Gastroesophageal sphincter (tissue), 4 donors: Measurements from ENCODE around the gene CCRL2. TPM values are rescaled to one million over a fixed set of nuclear protein-coding genes. Genes with fewer than 3 reads are reported as not detected.

Experiments
- ATAC-seq: fragments of 150-250 bp; one replicate; pipeline ENCODE4 v1.9.1; 2016; ENCODE audit warnings: mild to moderate bottlenecking, moderate library complexity
- H3K27ac ChIP-seq, 4 donors: fragments of 200-600 bp; sonication (generic) in 3 of 4; 1 replicate in 3 of 4; 2 replicates in 1 of 4; pipeline ENCODE4 v1.5.1; 2016 to 2019
- H3K27me3 ChIP-seq: fragments of 200-600 bp; sonication (generic); one replicate; pipeline ENCODE4 v1.5.1; 2019
- H3K36me3 ChIP-seq, 2 donors: fragments of 200-600 bp; sonication (generic); one replicate each; pipeline ENCODE4 v1.5.1; 2019; ENCODE audit warnings: control low read depth in 1 of 2
- H3K4me1 ChIP-seq, 3 donors: fragments of 200-600 bp; sonication (generic); 1 replicate in 2 of 3; 2 replicates in 1 of 3; pipeline ENCODE4 v1.5.1; 2016 to 2019; ENCODE audit warnings: control low read depth in 2 of 3
- H3K4me3 ChIP-seq, 2 donors: fragments of 200-600 bp; sonication (generic); one replicate each; pipeline ENCODE4 v1.5.1; 2019; ENCODE audit warnings: mild to moderate bottlenecking in 1 of 2, moderate library complexity in 1 of 2
- H3K9me3 ChIP-seq, 3 donors: fragments of 200-600 bp; sonication (generic); one replicate each; pipeline ENCODE4 v1.5.1; 2017 to 2019; ENCODE audit warnings: control low read depth in 2 of 3
- CTCF ChIP-seq, 4 experiments: fragments of 200-600 bp in 2 of 4; fragments of 450-650 bp in 2 of 4; sonication (generic) in 1 of 4; IDR thresholded peaks; one replicate each; pipeline ENCODE4 v1.5.1; 2017 to 2019; ENCODE audit warnings: antibody characterized with exemption in 4 of 4, mild to moderate bottlenecking in 2 of 4, moderate library complexity in 2 of 4
- EP300 ChIP-seq: sonication (generic); formaldehyde crosslinking; IDR thresholded peaks from one replicate; pipeline ENCODE4 v1.6.1; 2017; ENCODE audit warnings: antibody characterized with exemption, mild to moderate bottlenecking
- POLR2A ChIP-seq, 2 donors: fragments of 450-650 bp; IDR thresholded peaks; one replicate each; pipeline ENCODE4 v1.6.1; 2017; ENCODE audit warnings: antibody characterized with exemption in 2 of 2, mild to moderate bottlenecking in 2 of 2, moderate library complexity in 1 of 2
- POLR2AphosphoS5 ChIP-seq: sonication (generic); formaldehyde crosslinking; IDR thresholded peaks from one replicate; pipeline ENCODE4 v1.6.1; 2017; ENCODE audit warnings: antibody characterized with exemption
- WGBS, 2 donors: methylation state at CpG; one replicate each; pipeline ENCODE4 v1.1.5; 2018; ENCODE audit warnings: low coverage in 1 of 2; 5-methylcytosine and 5-hydroxymethylcytosine counted together
- total RNA-seq, 4 donors: library from RNA; depleted of rRNA; stranded (reverse); fragments of >200 nt; gene quantifications; one replicate each; pipeline ENCODE4 v1.1.0, GENCODE V29; 2016

The CCRL2 gene
- total RNA-seq, 4 donors from 2014 or later: 0.89 to 15.8 (median 1.9) TPM

GRCh38 chr3:46411271-46411670, 4.2 kb downstream of the CCRL2 start:
- Histone ChIP-seq H3K4me1 (peaks cover 0 to 5% (median 0%) of the 10 kb centered on the region in 3 donors), H3K27ac (no peak overlapping the region), H3K4me3 (no peak overlapping the region), H3K36me3 (no peaks in the 10 kb centered on the region), H3K27me3 (peaks cover 18% of the 10 kb centered on the region), H3K9me3 (no peaks in the 10 kb centered on the region)
- no peak for ATAC-seq
- 85 to 100% methylated on average over 2 of the region's 2 CpGs for WGBS, 2 donors
- TF ChIP-seq POLR2A (IDR thresholded peaks at IDR 0.05) (no peak), POLR2AphosphoS5 (no peak), EP300 (no peak), CTCF (IDR thresholded peaks at IDR 0.05) (no peak)

- Histone ChIP-seq H3K4me3 (no peak overlapping the region), H3K4me1 (no peaks in the 10 kb centered on the region), H3K27ac (no peak overlapping the region), H3K27me3 (peaks cover 5% of the 10 kb centered on the region), H3K9me3 (no peaks in the 10 kb centered on the region), H3K36me3 (no peaks in the 10 kb centered on the region)
- ATAC-seq: no peak
- 48 to 56% methylated on average over 2 to 3 of the region's 3 CpGs for WGBS, 2 donors
- TF ChIP-seq POLR2A (IDR thresholded peaks at IDR 0.05): no peak
- no peak for TF ChIP-seq CTCF (IDR thresholded peaks at IDR 0.05)
- TF ChIP-seq POLR2AphosphoS5: no peak
- no peak for TF ChIP-seq EP300
Observed at GRCh38 chr3:46412786-46413298, 5.8 kb downstream of the CCRL2 start.

GRCh38 chr3:46413951-46414350, 6.9 kb downstream of the CCRL2 start:
- TF ChIP-seq CTCF (IDR thresholded peaks at IDR 0.05): no peak
- no peak for TF ChIP-seq POLR2AphosphoS5
- no peak for TF ChIP-seq EP300
- no peak for TF ChIP-seq POLR2A (IDR thresholded peaks at IDR 0.05)
- no peaks in the 10 kb centered on the region for H3K9me3 ChIP-seq
- no peak overlapping the region for H3K27ac ChIP-seq
- H3K36me3 ChIP-seq: no peaks in the 10 kb centered on the region
- H3K4me3 ChIP-seq: no peak overlapping the region
- no peaks in the 10 kb centered on the region for H3K4me1 ChIP-seq
- 63 to 81% methylated on average over 3 to 4 of the region's 5 CpGs for whole genome bisulfite sequencing, 2 donors
- peaks cover 5% of the 10 kb centered on the region for H3K27me3 ChIP-seq
- no peak for ATAC-seq

- ATAC-seq: no peak
- no peaks in the 10 kb centered on the region for H3K36me3 ChIP-seq
- TF ChIP-seq POLR2AphosphoS5 (no peak), EP300 (no peak), POLR2A (IDR thresholded peaks at IDR 0.05) (no peak), CTCF (IDR thresholded peaks at IDR 0.05) (no peak)
- WGBS, 2 donors: 76 to 100% methylated on average over 1 to 4 of the region's 4 CpGs
- no peak overlapping the region for H3K4me3 ChIP-seq
- no peak overlapping the region for H3K27ac ChIP-seq
- H3K27me3 ChIP-seq: peaks cover 5% of the 10 kb centered on the region
- no peaks in the 10 kb centered on the region for H3K4me1 ChIP-seq
- no peaks in the 10 kb centered on the region for H3K9me3 ChIP-seq
Observed at GRCh38 chr3:46414739-46415138, 7.7 kb downstream of the CCRL2 start.

GRCh38 chr3:46416125-46416810, 9.2 kb downstream of the CCRL2 start:
- Histone ChIP-seq H3K4me3 (no peak overlapping the region), H3K36me3 (no peaks in the 10 kb centered on the region), H3K27me3 (no peaks in the 10 kb centered on the region), H3K27ac (no peak overlapping the region), H3K4me1 (no peaks in the 10 kb centered on the region), H3K9me3 (no peaks in the 10 kb centered on the region)
- 34 to 42% methylated on average over 3 to 10 of the region's 10 CpGs for WGBS, 2 donors
- ATAC-seq: no peak
- TF ChIP-seq EP300: no peak
- no peak for TF ChIP-seq POLR2AphosphoS5
- no peak for TF ChIP-seq POLR2A (IDR thresholded peaks at IDR 0.05)
- TF ChIP-seq CTCF (IDR thresholded peaks at IDR 0.05): no peak
